H1 (cell line): ENCODE measurements around the gene ETFB. TPM values are rescaled to one million over a fixed set of nuclear protein-coding genes. Genes with fewer than 3 reads are reported as not detected.

ENCODE experiments used
- CEBPB ChIP-seq: IDR thresholded peaks from 2 replicates; pipeline ENCODE4 v1.6.1; 2012; ENCODE audit warnings: low read depth, low read length
- CHD1 ChIP-seq: IDR thresholded peaks from 2 replicates; pipeline ENCODE4 v1.6.1; 2012; ENCODE audit warnings: low read depth, low read length, improper control_type of control experiment
- PHF8 ChIP-seq: fragments of 200-600 bp; sonication (generic); conservative IDR thresholded peaks from 2 replicates; pipeline ENCODE4 v1.7.1; 2012; ENCODE audit warnings: low read depth, mild to moderate bottlenecking, inconsistent platforms, low read length, moderate library complexity
- RXRA ChIP-seq: IDR thresholded peaks from 2 replicates; pipeline ENCODE4 v1.6.1; 2011; ENCODE audit warnings: low read depth, mild to moderate bottlenecking, low read length, moderate library complexity; ENCODE audit not compliant: insufficient read depth
- SP1 ChIP-seq: IDR thresholded peaks from 2 replicates; pipeline ENCODE4 v1.6.1; 2011; ENCODE audit warnings: low read depth, low read length
- polyA plus RNA-seq, 7 experiments: library from polyadenylated mRNA; depleted of rRNA in 3 of 7; stranded (reverse) in 5 of 7; unstranded in 2 of 7; fragments of >200 nt in 5 of 7; fragments of 200-250 nt in 2 of 7; gene quantifications; 1 replicate in 5 of 7; 2 replicates in 1 of 7; 4 replicates in 1 of 7; pipeline versions ENCODE4 v1.2.1 to v1.2.3, GENCODE V29; 2011 to 2013; ENCODE audit warnings: missing spikeins in 2 of 7, mixed read lengths in 2 of 7
- total RNA-seq: library from RNA; stranded (reverse); fragmentation: NEBNext Ultra II Directional; extraction: Animal tissue kit (Norgen Biotek cat#: 25700); gene quantifications from 2 replicates; pipeline ENCODE4 v1.2.1, GENCODE V29; 2021
- TF ChIP-seq, protein P1 (sequence below): IDR thresholded peaks from 2 replicates; pipeline ENCODE4 v1.6.1; 2012; ENCODE audit warnings: inconsistent platforms

The ETFB gene
- total and polyA plus RNA-seq, 2 of the 8 experiments (the other 6 are each of a cell fraction or from before 2014, with no cell fraction given): 40.0 to 66.5 TPM

DNA sequence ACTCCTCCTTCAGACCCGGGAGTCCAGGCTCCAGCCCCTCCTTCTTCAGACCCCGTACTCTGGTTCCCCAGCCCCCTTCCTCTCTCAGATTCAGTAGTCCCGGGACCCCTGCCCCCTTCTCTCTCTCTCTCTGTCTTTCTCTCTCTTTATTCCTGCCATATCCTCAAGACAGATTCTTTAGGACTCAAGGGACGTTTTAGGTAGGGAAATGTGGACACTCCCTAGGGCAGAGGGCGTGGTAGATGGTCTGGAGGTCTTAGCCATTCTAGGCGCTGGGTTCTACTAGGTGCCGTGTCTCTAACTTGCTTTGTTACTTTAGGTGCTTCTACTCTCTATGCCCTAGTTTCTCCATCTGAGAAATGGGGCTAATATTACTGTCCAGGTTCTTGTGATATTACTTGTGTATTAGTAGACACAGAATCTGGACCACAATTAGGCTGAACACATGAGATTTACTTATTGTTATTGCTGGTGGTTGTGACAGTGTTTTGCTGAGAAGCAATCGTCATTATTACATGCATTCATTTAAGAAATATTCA, 25.0 kb upstream of the ETFB start (continued):
- TF ChIP-seq CEBPB (no peak), CHD1 (no peak), PHF8 (no peak), RXRA (no peak), SP1 (no peak)
- TF ChIP-seq, protein P1, sequence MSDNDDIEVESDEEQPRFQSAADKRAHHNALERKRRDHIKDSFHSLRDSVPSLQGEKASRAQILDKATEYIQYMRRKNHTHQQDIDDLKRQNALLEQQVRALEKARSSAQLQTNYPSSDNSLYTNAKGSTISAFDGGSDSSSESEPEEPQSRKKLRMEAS: no peak
